Adipose tissue (tissue), 3 donors: ENCODE data around the gene SHROOM1. TPM values are rescaled to one million over a fixed set of nuclear protein-coding genes. Genes with fewer than 3 reads are reported as not detected.
"Not testable (repeated sequence)": the region's sequence is repeated elsewhere in the genome, so short reads cannot be mapped to it uniquely, and the experiment has no call there.

Experiments
- H3K27ac ChIP-seq: one replicate; pipeline ENCODE4 v1.5.1; 2013; ENCODE audit warnings: low read depth, low read length
- WGBS, 3 donors: extraction: QIAGEN DNeasy Blood & Tissue Kit; methylation state at CpG; one replicate each; pipeline ENCODE4 v1.1.7; 2013; 5-methylcytosine and 5-hydroxymethylcytosine counted together
- polyA plus RNA-seq, 3 donors: library from polyadenylated mRNA; stranded (reverse); fragments of 200-250 nt; gene quantifications; one replicate each; pipeline ENCODE4 v1.2.3, GENCODE V29; 2013
- donor health status: healthy with polysubstance abuse.
- donor health status: Bipolar disorder and iron deficiency.
- donor health status: healthy.

SHROOM1 gene
- polyA plus RNA-seq = 10 to 100 TPM in 1 of 3 donors, 1 to 10 TPM in 2; 7.1 to 12.6 (median 8.3) TPM

- no peak within 1 kb of the TSS for H3K27ac ChIP-seq
- 3 to 5% (median 4%) methylated on average over 48 to 78 of the region's 78 CpGs for WGBS, 3 donors
Observed at GRCh38 chr5:132830436-132831094, at the start of gene SHROOM1. SHROOM1 (minus strand) TSS chr5:132830647; CDS start chr5:132826140, 4,507 bp downstream.

- whole genome bisulfite sequencing, 3 donors = 69 to 84% (median 71%) methylated on average over 3 of the region's 3 CpGs
- no peak overlapping the region for H3K27ac ChIP-seq
Observed at GRCh38 chr5:132877938-132878337, 47.5 kb upstream of the SHROOM1 start.

- H3K27ac ChIP-seq = no peak overlapping the region
- WGBS, 3 donors = 57 to 87% (median 78%) methylated on average over 2 of the region's 2 CpGs
Observed at GRCh38 chr5:132877466-132877865, 47.0 kb upstream of the SHROOM1 start.

- H3K27ac ChIP-seq = no peak overlapping the region
- WGBS, 3 donors = 82 to 90% (median 86%) methylated on average over 1 of the region's 1 CpG
Observed at GRCh38 chr5:132876020-132876759, 45.7 kb upstream of the SHROOM1 start.

- 94 to 95% (median 94%) methylated on average over 3 of the region's 3 CpGs for WGBS, 3 donors
- H3K27ac ChIP-seq = no peak overlapping the region
Observed at GRCh38 chr5:132873930-132874271, 43.5 kb upstream of the SHROOM1 start.

GRCh38 chr5:132873119-132873929 lies 42.9 kb upstream of the SHROOM1 start, which contains the start of gene LEAP2:
LEAP2 (plus strand) TSS chr5:132873668; CDS start chr5:132873695, 27 bp downstream.
- no peak within 1 kb of the TSS for H3K27ac ChIP-seq
- 31 to 67% (median 65%) methylated on average over 6 of the region's 6 CpGs for WGBS, 3 donors

- 88 to 95% (median 92%) methylated on average over 1 of the region's 1 CpG for WGBS, 3 donors
- H3K27ac ChIP-seq = no peak overlapping the region
Observed at GRCh38 chr5:132872788-132873118, 42.3 kb upstream of the SHROOM1 start.

GRCh38 chr5:132871459-132872284 lies 41.2 kb upstream of the SHROOM1 start:
- no peak overlapping the region for H3K27ac ChIP-seq
- 78 to 84% (median 81%) methylated on average over 5 of the region's 5 CpGs for WGBS, 3 donors

- no peak overlapping the region for H3K27ac ChIP-seq
- 59 to 77% (median 68%) methylated on average over 2 of the region's 2 CpGs for WGBS, 3 donors
Observed at GRCh38 chr5:132870801-132871200, 40.4 kb upstream of the SHROOM1 start.

- H3K27ac ChIP-seq = no peak overlapping the region
- WGBS, 3 donors = 80 to 87% (median 84%) methylated on average over 4 of the region's 4 CpGs
Observed at GRCh38 chr5:132868754-132869153, 38.3 kb upstream of the SHROOM1 start.

GRCh38 chr5:132867046-132867451 lies 36.6 kb upstream of the SHROOM1 start:
- 0 to 4% (median 2%) methylated on average over 12 to 13 of the region's 13 CpGs for WGBS, 3 donors
- peak overlapping the region; percentile 36 for H3K27ac ChIP-seq

- peak within 1 kb of the TSS; percentile 55 for H3K27ac ChIP-seq
- 0 to 1% (median 0%) methylated on average over 55 of the region's 55 CpGs for WGBS, 3 donors
Observed at GRCh38 chr5:132866342-132867045, 36.0 kb upstream of the SHROOM1 start, which contains the start of the genes GDF9 and UQCRQ. GDF9 (minus strand) TSS chr5:132866469; CDS start chr5:132864533, 1,936 bp downstream. UQCRQ (plus strand) TSS chr5:132866642; CDS start chr5:132866882, 240 bp downstream.

GRCh38 chr5:132865668-132866341 lies 35.4 kb upstream of the SHROOM1 start:
- 23 to 35% (median 32%) methylated on average over 30 of the region's 30 CpGs for WGBS, 3 donors
- peak overlapping the region; percentile 55 for H3K27ac ChIP-seq

- 60 to 75% (median 74%) methylated on average over 5 of the region's 5 CpGs for WGBS, 3 donors
- no peak overlapping the region for H3K27ac ChIP-seq
Observed at GRCh38 chr5:132860742-132861141, 30.3 kb upstream of the SHROOM1 start.

- 79 to 93% (median 84%) methylated on average over 2 of the region's 2 CpGs for WGBS, 3 donors
- H3K27ac ChIP-seq = no peak overlapping the region
Observed at GRCh38 chr5:132859889-132860437, 29.5 kb upstream of the SHROOM1 start.

GRCh38 chr5:132856011-132856410 lies 25.6 kb upstream of the SHROOM1 start:
- WGBS, 3 donors = 78 to 93% (median 82%) methylated on average over 3 of the region's 3 CpGs
- H3K27ac ChIP-seq = no peak overlapping the region

- 96 to 98% (median 96%) methylated on average over 5 of the region's 5 CpGs for WGBS, 3 donors
- H3K27ac ChIP-seq = not testable (repeated sequence)
Observed at GRCh38 chr5:132854992-132855391, 24.5 kb upstream of the SHROOM1 start.
